GM18502 (cell line): ENCODE measurements around the gene SEPTIN11.
"Not testable (repeated sequence)": the region's sequence is repeated elsewhere in the genome, so short reads cannot be mapped to it uniquely, and the experiment has no call there.

ENCODE experiments used
- ATAC-seq: cut with Tn5 transposase; IDR thresholded peaks from one replicate; pipeline ENCODE4 v1.9.1; 2021; ENCODE audit warnings: mild to moderate bottlenecking; ENCODE audit not compliant: unreplicated experiment, poor library complexity

Gene SEPTIN11

GRCh38 chr4:76950956-76951671, 1.6 kb downstream of the SEPTIN11 start:
- no peak for ATAC-seq

DNA sequence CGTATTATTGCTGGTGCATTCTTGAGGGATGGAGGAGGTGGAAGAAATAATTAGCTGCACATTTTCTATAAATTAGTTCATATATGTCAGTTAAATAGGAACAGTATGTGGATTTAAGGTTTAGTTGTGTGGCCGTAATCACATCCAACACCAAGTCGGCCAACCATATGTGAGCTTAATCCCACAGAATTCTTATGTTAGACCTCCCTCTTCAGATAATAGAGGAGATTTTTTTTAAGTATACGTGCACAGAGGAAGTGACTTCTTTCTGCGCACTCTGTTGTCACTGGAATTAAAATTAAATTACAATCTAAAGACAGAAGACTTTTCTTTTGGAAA, 2.1 kb downstream of the SEPTIN11 start:
- ATAC-seq: no peak

- ATAC-seq: no peak
Observed at GRCh38 chr4:76952071-76952470, 2.5 kb downstream of the SEPTIN11 start.

DNA sequence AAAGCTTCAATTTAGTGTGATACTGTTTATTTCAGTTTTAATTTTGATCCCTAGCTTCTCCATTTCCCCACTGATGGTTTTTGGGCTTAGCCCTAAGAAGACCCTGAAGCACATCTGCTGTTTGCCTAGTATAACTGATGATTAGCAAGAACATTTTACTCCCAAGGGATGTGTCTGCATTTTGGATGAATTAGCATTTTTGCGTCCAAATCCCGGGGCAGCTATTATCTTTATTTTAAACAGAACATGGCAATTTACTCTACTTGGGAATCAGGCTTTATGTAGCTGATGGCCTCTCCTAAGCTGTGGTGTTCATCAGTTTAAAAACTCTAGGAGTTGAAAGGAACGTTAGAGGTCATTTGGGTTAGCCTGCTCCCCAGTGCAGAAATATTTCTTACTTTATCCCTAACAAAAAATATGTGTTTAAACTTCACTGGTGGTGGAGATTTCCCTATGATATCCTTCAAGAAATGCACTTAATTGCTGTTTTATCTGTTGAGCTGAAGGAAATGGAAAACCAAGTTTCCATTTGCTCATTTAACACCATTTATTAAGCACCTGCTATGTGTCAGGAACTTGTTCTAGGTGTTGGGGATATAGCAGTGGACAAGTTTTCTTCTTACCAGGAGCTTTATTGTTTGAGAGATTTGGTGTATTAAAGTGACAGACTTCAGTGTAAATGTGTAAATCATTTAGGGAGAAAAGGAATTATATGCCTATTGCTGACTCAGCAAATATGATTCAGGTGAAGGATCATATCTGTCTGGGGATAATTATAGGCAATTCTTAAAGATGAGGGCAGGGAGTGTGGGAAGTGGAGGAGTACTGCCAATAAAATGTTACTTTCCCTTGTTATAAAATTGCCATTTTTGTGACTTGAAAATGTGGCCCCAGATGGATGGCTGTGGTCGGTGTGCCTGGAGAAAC, 3.4 kb downstream of the SEPTIN11 start:
- no peak for ATAC-seq

DNA sequence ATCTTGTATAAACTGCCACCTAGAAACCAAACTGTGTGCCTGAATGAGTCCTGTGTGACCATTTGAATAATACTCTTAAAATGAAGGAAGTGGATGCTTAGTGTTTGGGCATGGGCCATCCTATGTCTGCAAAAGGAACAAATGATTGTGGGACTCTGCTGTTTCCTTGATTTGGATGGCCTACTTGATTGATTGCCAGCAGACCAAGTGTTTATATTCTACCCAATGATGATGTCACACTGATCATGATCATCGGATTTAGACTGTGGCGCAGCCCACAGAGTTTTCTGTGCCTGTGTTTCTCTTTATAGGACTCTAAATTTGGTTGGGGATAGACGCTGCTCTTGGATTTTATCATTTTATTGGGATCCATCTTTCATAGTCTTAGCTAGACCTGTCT, 4.4 kb downstream of the SEPTIN11 start:
- ATAC-seq: no peak

GRCh38 chr4:76954489-76954888, 4.9 kb downstream of the SEPTIN11 start:
- ATAC-seq: no peak

DNA sequence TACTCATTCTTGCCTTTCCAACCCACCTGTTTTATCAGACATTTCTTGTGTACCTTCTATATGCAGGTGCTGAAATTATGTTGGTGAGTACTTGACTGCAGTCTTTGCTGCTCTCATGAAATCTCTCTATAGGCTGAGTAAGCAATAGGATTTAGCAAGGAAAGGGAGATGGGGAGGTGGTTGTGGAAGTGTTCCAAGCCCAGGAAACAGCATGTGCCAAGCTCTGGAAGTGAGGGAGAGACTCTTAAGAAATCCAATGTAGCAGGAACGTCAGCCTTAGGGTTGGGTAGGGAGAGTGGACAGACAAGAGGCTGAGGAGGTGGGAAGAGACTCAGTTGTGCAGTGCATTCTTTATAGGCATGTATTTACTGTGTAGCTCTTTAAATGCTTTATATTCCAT, 5.6 kb downstream of the SEPTIN11 start:
- ATAC-seq: no peak

DNA sequence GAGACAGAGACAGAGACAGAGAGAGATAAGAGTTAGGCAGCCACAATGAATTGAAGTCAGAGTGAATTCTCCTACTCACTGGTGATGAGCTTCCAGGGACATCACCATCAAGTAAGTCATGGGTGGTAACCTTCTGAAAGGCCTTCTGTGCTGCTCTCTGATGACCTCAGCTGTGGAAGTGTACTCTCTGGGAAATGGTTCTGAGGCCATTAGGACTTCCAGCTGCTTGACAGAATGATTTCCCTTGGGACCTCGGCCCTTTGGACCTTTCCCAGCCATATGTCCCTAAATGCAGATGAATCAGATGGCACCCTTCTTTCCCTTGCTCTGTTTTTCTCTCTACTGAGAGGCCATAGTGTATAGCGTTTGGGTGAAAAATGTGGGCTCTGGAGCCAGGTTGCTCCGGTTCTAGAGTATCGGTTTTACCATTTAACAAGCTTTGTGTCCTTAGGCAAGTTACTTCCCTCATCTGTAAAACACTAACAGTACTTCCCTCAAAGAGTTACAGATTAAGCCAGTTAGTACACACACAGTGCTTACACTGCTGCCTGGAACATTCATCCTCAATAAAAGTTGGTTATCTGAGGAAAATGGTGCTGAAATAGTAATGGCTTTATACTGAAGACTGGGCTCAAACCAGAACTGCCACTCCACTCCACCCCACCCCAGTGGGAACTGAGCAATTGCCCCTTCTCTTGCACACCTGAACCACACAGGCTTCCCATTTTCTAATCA, 7.6 kb downstream of the SEPTIN11 start:
- no peak for ATAC-seq

DNA sequence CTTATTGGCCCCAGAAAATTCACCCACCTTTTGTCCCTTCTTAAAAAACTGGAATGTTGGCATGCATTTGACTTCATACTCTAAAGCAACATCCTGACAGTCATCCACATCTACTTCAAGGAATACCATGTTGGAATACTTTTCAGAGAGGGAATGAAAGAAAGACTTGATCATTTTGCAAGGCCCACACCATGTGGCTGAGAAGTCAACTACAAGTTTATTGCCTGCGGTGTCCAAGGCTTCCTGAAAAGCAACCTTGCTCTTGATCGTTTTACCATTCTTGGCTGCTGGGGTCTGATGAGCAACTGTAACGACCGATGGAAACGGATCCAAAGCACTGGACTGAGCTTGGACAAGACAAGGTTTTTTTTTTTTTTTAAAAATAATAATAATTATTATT, 9.3 kb downstream of the SEPTIN11 start:
- no peak for ATAC-seq

GRCh38 chr4:76960014-76960413, 10.5 kb downstream of the SEPTIN11 start:
- ATAC-seq: peak; percentile 89

- no peak for ATAC-seq
Observed at GRCh38 chr4:76962406-76963130, 13.0 kb downstream of the SEPTIN11 start.

DNA sequence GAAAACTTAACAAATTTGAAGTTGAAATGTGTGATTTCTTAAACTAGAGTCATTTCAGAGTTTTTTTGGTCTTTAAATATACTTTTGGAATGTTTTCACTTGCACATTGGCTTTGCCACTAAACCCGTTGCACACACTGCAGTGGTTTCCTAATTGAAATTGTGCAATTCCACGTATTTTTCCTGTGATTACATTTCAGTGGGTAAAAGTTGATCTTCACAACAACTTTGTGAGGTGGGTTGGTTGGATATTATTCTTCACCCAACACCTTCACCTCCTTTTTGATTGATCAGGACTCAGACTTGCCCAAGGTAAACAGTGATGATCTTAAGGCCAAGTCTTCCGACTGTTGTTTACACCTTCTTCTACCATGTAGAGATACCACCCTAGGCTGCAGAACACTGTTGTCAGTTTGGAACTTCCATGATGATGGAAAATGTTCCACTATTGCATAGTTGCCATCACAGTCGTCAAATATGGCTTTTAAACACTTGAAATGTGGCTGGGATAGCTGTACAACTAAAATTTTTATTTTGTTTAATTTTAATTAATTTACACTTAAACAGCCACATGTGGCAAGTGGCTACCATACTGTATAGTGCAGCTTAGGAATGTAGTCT, 13.7 kb downstream of the SEPTIN11 start:
- ATAC-seq: no peak

DNA sequence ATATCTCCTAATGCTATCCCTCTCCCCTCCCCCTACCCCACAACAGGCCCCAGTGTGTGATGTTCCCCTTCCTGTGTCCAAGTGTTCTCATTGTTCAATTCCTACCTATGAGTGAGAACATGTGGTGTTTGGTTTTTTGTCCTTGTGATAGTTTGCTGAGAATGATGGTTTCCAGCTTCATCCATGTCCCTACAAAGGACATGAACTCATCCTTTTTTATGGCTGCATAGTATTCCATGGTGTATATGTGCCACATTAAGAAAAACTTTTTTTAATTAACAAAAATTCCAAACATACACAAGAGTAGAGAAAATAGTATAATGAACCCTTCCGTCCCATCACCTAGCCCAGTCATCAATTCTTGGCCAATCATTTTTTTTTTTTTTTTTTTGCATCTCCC, 14.4 kb downstream of the SEPTIN11 start:
- ATAC-seq: not testable (repeated sequence)

- ATAC-seq: no peak
Observed at GRCh38 chr4:76964769-76965168, 15.2 kb downstream of the SEPTIN11 start.

DNA sequence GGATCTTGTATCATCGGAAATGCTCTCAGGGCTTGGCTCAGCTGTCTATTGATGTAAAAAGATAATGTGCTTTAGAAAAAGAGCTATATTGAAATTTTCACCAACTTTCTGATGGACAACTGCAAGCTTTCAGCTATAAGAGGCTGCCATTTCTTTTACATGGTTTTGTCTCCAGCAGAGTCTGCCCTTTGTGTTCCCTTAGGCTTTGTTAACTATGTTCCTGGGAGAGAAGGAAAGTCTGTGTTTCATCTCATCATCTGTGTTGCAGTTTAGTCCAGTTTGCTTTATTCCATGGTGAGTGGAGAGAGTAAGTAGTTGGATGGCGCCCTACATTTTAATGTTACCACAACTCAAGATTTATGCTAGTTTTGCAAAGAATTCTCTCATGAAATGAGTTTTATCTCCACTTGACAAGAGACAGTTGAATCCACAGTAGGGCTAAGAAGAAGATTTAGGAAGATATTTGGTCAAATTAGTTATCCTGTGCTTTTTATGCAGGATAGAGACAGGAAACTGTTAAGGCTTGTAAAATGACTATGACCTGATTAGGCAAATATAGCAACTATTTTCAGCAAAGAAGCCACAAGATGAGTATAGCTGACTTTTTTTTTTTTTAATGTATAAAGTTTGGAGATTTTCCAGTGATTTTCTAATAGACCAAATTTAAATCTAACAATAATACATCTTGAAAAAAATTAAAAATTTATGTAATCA, 16.5 kb downstream of the SEPTIN11 start:
- ATAC-seq: no peak

DNA sequence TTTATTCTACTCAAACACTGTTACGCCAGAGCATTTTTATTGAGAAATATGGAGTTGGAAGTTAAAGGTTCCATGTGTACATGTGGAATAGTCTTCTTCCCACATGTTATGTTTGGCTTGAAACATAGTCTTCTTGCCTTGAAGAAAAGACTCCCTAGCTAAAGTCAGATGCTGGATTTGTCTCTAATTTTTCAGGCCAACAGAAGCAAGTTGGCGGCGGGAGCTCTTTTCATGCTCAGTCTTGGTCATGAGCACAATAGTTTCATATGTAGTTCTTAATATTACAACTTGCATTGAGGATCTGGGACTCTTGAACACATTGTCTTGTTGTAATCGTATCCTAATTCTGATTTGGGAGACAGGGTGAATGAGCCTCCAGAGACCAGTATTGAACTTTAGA, 19.4 kb downstream of the SEPTIN11 start:
- ATAC-seq: no peak

DNA sequence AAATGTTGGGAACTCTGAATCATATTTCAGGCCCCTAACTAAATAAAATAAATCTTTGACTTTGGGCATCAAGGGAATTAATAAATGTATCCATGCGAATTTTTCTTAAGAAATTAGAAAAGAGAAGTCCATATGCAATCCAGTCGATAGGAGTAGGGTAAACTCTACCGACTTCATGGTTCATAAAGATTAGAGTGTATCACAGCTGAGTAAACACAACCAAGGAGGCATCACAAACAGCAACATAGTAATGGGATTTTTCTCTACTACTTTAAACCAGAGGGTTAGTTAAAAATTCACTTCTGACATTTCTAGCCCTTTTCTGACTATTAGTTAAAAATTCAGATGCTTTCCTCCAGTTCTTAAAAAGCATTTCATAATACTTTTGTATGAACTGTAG, 19.9 kb downstream of the SEPTIN11 start:
- ATAC-seq: no peak

- no peak for ATAC-seq
Observed at GRCh38 chr4:76969941-76970529, 20.5 kb downstream of the SEPTIN11 start.

DNA sequence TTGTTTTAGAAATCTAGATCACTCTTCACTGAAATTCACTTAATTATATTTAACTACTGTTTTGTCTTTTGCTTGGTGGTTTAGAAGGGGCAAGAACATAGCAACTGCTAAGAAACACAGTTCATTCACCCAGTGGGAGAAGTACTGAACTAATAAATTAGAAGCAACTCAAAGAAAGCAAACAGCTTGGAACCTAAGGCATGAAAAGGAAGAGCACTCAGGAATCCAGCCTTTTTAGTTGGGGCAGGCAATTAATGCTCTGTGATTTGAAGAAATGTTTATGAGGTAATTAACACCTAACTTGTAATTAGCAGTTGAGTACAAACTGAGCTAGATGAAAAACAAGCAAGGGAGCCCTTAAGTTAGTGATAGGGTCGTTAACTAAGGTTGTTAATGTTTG, 22.8 kb downstream of the SEPTIN11 start:
- no peak for ATAC-seq
